GM18499 (cell line): ENCODE data around the gene MEGF6.

Source experiments
- ATAC-seq: cut with Tn5 transposase; IDR thresholded peaks from one replicate; pipeline ENCODE4 v1.9.1; 2021; ENCODE audit warnings: moderate number of reproducible peaks; ENCODE audit not compliant: insufficient read depth, unreplicated experiment

Gene MEGF6

GRCh38 chr1:3498986-3499385 is 112.3 kb downstream of the MEGF6 start:
- ATAC-seq = no peak

GRCh38 chr1:3498246-3498930 is 112.9 kb downstream of the MEGF6 start:
- no peak for ATAC-seq

- ATAC-seq = no peak
These were observed 113.8 kb downstream of the MEGF6 start for GRCh38 chr1:3497521-3497920.

GRCh38 chr1:3496916-3497315 is 114.4 kb downstream of the MEGF6 start:
- ATAC-seq = no peak

GRCh38 chr1:3495776-3496745 is 115.2 kb downstream of the MEGF6 start:
- ATAC-seq = no peak

- no peak for ATAC-seq
These were observed 116.7 kb downstream of the MEGF6 start for GRCh38 chr1:3494321-3495308.

- ATAC-seq = no peak
These were observed 118.6 kb downstream of the MEGF6 start for GRCh38 chr1:3492545-3493246.

GRCh38 chr1:3491291-3492246 is 119.7 kb downstream of the MEGF6 start:
- no peak for ATAC-seq

- ATAC-seq = no peak
These were observed 121.1 kb downstream of the MEGF6 start for GRCh38 chr1:3490046-3490745.

GRCh38 chr1:3488432-3488831 is 122.9 kb downstream of the MEGF6 start:
- ATAC-seq = no peak

- no peak for ATAC-seq
These were observed 126.3 kb downstream of the MEGF6 start for GRCh38 chr1:3485016-3485415.

- no peak for ATAC-seq
These were observed 127.4 kb downstream of the MEGF6 start for GRCh38 chr1:3483801-3484444.

- ATAC-seq = no peak
These were observed 127.9 kb downstream of the MEGF6 start for GRCh38 chr1:3483380-3483779.

GRCh38 chr1:3482378-3482849 is 128.9 kb downstream of the MEGF6 start:
- ATAC-seq = no peak

- ATAC-seq = no peak
These were observed 129.4 kb downstream of the MEGF6 start for GRCh38 chr1:3481836-3482375.

GRCh38 chr1:3481046-3481445 is 130.3 kb downstream of the MEGF6 start:
- ATAC-seq = no peak

- ATAC-seq = no peak
These were observed 131.0 kb downstream of the MEGF6 start for GRCh38 chr1:3480369-3480719.
